HCEC 1CT (cell line): ENCODE data around the gene DSEL.
A peak's percentile ranks its signal among the peaks of the same experiment; 100 is the strongest.

Experiments used
- DNase-seq: peaks from one replicate; pipeline ENCODE4 v3.0.0-alpha.2; 2017

Gene DSEL

DNA sequence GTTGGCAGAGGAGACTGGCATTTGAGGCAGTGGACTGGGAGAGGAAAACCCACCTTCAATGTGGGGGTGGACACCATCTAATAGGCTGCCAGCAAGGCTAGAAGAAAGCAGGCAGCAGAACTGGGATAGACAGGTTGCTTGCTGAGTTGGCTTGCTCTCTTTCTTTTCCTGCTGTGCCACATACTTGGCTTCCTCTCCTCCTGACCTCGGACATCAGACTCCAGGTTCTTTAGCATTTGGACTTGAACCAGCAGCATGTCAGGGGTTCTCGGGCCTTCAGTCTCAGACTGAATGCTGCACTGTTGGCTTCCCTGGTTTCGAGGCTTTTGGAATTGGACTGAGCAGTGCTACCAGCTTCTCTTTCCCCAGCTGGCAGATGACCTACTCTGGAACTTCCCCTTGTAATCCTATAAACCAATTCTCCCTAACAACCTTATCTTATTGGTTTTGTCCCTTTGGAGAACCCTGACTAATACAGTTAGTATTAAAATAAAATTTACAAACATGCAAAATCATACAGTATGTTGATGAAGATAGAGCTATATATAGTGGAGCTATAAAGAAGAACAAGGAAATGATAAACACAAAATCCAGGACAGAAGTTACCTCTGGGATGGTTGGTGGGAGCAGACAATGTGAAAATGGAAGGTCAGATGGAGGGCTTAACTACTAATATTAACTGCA is 15.9 kb downstream of the DSEL start:
- no peak for DNase-seq

DNA sequence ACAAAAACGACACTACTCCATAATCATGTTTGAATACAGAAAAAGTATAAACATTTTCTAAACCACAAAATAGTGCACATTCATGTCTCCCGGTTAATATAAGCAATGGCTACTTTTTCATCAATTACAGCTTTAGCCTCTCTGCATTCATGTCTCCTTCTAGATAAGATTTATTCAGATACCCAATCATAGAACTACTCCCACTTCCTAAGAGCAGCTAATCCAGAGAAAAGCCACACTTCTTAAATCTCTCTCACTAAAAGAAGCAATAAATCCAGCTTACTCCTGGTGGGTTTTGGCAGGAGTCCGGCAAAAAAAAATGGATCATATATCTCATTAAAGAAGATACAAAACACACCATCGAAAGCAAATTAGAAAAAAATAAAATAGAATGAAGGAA is 20.1 kb downstream of the DSEL start:
- DNase-seq = no peak

GRCh38 chr18:67486534-67486933 is 30.0 kb downstream of the DSEL start:
- DNase-seq = no peak

- no peak for DNase-seq
These were observed 30.9 kb downstream of the DSEL start for GRCh38 chr18:67485655-67486054.

GRCh38 chr18:67484458-67484857 is 32.1 kb downstream of the DSEL start:
- no peak for DNase-seq

DNA sequence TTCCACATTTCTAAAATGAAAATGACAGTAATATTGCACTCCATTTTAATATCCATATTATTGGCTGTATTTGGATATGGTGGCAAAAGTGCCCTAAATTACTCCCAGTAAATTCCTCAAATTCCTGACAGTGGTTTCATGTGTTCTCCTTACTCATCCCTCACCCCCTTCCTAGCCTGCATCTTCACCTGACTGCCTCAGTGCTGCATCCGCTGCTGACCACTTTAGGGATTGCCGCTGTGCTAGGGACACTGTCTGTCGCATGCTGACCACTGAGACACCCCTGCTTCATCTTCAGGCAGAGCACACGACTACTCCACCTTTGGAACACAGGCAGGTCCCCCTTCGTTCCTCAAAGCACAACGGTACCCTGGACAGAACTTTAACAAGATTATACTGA is 32.6 kb downstream of the DSEL start:
- no peak for DNase-seq

DNA sequence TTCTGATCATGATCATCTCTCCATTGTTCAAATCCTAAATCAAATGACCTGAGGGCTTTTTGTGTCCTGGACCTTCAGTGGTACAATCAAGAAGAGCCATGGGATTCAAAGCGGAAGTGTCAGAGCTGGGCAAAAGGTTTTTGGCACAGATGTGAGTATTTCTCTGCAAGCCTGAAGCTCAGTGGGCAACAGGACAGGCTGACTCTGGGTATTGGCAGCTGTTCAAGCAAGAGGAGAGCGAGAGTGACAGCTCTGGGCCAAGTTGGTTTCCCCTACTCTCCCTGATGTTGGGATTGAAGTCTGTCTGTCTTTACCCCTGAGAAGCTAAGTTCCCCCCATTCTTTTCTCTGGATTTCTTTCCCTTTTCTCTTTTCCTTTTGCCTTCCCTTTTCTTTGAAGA is 33.3 kb downstream of the DSEL start:
- DNase-seq = no peak

DNA sequence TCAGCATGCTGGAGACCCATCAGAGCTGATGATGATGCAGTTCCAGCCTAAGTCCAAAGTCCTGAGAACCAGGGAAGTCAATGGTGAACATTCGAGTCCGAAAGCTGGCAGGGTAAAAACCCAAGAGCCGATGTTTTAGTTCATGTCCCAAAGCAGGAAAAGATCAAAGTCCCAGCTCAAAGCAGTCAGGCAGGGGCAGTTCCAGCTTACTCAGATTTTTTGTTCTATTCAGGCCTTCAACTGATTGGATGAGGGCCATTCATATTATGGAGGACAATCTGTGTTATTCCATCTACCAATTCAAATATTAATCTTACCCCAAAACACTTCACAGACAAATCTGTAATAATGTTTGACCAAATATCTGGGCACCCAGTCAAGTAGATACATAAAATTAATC is 38.3 kb downstream of the DSEL start:
- no peak for DNase-seq

- DNase-seq = no peak
These were observed 39.0 kb downstream of the DSEL start for GRCh38 chr18:67477522-67477921.

DNA sequence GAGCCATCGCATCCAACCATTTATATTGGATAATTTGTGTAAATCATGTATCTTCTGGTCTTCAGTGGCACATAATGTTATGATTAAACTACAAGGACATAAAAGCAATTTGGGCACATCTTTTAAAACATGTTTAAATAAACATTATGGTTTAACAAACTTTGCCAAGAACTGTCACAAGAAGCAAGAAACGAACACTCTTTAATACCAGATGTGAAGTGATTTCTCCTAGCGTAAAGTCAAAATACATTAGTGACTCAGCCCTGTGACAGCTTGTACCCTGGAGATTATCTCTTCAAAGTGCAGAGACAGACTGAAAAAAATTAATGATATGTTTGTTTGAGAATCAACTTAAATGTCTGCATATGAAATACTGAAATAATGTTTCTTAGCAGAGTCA is 39.9 kb downstream of the DSEL start:
- no peak for DNase-seq

DNA sequence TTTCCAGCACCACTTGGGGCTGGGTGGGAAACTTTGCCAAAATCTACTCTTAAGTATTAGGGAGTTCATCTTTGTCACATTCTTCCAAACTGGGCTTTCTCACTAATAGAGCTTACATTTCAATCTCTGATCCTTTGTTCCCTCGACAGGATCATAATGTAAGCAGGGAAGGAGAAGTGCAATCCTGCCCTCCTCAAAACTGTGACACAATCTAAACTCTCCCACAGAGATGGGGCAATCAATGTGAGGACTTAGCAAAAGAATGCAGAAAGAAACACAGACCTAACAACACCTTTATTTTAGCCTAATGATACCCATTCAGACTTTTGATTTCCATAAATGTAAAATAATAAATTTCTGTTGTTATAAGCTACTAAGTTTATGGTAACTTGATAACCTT is 40.8 kb downstream of the DSEL start:
- DNase-seq = peak; percentile 11

DNA sequence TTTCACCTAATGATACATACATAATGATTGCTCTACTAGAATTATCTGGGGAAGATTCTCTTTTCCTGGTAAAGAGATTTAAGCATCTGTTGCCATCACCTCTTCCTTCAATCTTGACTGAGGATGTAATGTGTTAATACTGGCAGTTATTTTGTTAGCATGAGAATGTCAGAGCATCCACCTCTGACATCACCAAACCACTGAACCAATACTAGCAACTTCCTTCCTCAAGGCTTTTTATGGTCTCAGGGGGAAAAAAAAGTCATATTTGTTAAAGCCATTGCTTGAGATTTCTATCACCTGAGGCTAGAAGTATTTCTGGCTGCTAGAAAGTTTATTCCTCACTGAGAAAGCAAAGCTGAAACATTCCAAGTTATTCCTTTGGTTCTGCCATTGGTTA is 48.5 kb downstream of the DSEL start:
- DNase-seq = no peak

DNA sequence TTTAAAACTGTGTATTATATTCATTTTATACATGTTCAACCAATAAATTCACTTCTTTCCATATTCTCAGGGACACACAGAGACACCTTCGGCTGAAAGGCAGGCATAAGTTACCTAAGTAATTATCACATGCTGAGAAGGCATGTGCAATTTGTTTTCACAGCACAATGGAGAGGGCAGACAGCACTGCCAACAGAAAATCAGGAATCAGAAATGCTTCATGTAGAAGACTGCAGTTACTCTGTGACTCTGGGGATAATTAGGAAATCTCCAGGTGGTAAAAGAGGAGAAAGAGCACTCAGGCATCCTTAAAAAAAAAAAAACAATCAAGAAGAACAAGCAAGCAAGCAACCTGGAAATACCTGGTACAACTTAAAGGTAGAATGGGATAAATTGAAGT is 49.3 kb downstream of the DSEL start:
- no peak for DNase-seq

DNA sequence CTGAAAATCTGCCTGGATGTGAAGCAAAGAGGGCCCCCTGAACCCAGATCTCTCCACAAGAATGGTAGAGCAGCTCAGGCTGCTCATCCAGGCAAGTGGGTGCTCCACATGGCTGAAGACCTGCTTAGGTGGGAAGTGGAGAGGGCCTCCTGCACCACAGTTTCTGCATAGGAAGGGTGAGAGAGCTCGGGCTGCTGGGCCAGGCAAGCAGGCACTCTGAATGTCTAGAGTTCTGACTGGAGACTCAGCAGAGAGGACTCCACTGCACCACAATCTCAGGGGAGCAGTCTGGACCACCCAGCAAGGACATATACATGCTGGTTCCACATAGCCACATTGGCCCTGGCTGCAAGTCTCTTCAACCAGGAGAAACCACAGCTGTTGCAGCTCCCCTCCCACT is 52.0 kb downstream of the DSEL start:
- no peak for DNase-seq

- no peak for DNase-seq
These were observed 52.7 kb downstream of the DSEL start for GRCh38 chr18:67463829-67464228.

GRCh38 chr18:67456711-67457110 is 59.8 kb downstream of the DSEL start:
- no peak for DNase-seq
